Liver (tissue), 9 donors: ENCODE results near the gene HRH3. TPM values are rescaled to one million over a fixed set of nuclear protein-coding genes. Genes with fewer than 3 reads are reported as not detected.

Source experiments
- DNase-seq: peaks from one replicate; pipeline ENCODE4 v3.0.0-alpha.2; 2017; ENCODE audit warnings: low spot score
- H3K27ac ChIP-seq, 2 donors: one replicate each; pipeline ENCODE4 v1.7.0; 2013; ENCODE audit warnings: inconsistent platforms in 2 of 2, low read length in 2 of 2, control low read depth in 1 of 2, low read depth in 1 of 2, mild to moderate bottlenecking in 1 of 2
- H3K27me3 ChIP-seq, 4 donors: one replicate each; pipeline versions ENCODE4 v1.6.1 to v1.7.0; 2013; ENCODE audit warnings: low read length in 3 of 4, inconsistent platforms in 1 of 4, mild to moderate bottlenecking in 1 of 4, moderate library complexity in 1 of 4; ENCODE audit not compliant: control insufficient read depth in 4 of 4, insufficient read depth in 4 of 4
- H3K36me3 ChIP-seq, 4 donors: one replicate each; pipeline versions ENCODE4 v1.6.1 to v1.7.0; 2013; ENCODE audit warnings: low read length in 3 of 4, mild to moderate bottlenecking in 3 of 4, low read depth in 1 of 4, moderate library complexity in 1 of 4; ENCODE audit not compliant: control insufficient read depth in 4 of 4, insufficient read depth in 3 of 4
- H3K4me1 ChIP-seq, 4 donors: one replicate each; pipeline versions ENCODE4 v1.6.1 to v1.7.0; 2013; ENCODE audit warnings: low read length in 3 of 4, mild to moderate bottlenecking in 3 of 4, moderate library complexity in 1 of 4; ENCODE audit not compliant: control insufficient read depth in 4 of 4, insufficient read depth in 4 of 4
- H3K4me3 ChIP-seq, 3 donors: one replicate each; pipeline versions ENCODE4 v1.6.1 to v1.7.0; 2013; ENCODE audit warnings: low read length in 3 of 3, control low read depth in 1 of 3, low read depth in 1 of 3, mild to moderate bottlenecking in 1 of 3
- H3K9ac ChIP-seq, 2 donors: one replicate each; pipeline ENCODE4 v1.7.0; 2013; ENCODE audit warnings: low read length in 2 of 2, mild to moderate bottlenecking in 2 of 2, moderate library complexity in 2 of 2, control low read depth in 1 of 2, low read depth in 1 of 2
- H3K9me3 ChIP-seq, 4 donors: one replicate each; pipeline versions ENCODE4 v1.6.1 to v1.7.0; 2013; ENCODE audit warnings: low read length in 3 of 4; ENCODE audit not compliant: control insufficient read depth in 4 of 4
- EGR1 ChIP-seq, 2 donors: IDR thresholded peaks; 2 replicates each; pipeline ENCODE4 v1.6.1; 2016 to 2018; ENCODE audit warnings: antibody characterized with exemption in 2 of 2, low read depth in 2 of 2
- FOXA1 ChIP-seq: IDR thresholded peaks from 2 replicates; pipeline ENCODE4 v1.6.1; 2016; ENCODE audit warnings: antibody characterized with exemption
- HNF4A ChIP-seq, 2 donors: conservative IDR thresholded peaks; 2 replicates each; pipeline ENCODE4 v1.6.1; 2016; ENCODE audit warnings: antibody characterized with exemption in 2 of 2, mild to moderate bottlenecking in 2 of 2
- JUND ChIP-seq, 2 donors: IDR thresholded peaks; 2 replicates each; pipeline ENCODE4 v1.6.1; 2016; ENCODE audit warnings: antibody characterized with exemption in 2 of 2
- MAX ChIP-seq: IDR thresholded peaks from 2 replicates; pipeline ENCODE4 v1.6.1; 2016; ENCODE audit warnings: antibody characterized with exemption
- NR2F2 ChIP-seq: IDR thresholded peaks from 2 replicates; pipeline ENCODE4 v1.6.1; 2016; ENCODE audit warnings: antibody characterized with exemption
- RAD21 ChIP-seq, 2 donors: IDR thresholded peaks; 2 replicates each; pipeline ENCODE4 v1.6.1; 2016; ENCODE audit warnings: antibody characterized with exemption in 2 of 2, mild to moderate bottlenecking in 2 of 2
- REST ChIP-seq: IDR thresholded peaks from 2 replicates; pipeline ENCODE4 v1.6.1; 2016; ENCODE audit warnings: antibody characterized with exemption, mild to moderate bottlenecking
- RXRA ChIP-seq, 2 donors: IDR thresholded peaks; 2 replicates each; pipeline ENCODE4 v1.6.1; 2017 to 2018; ENCODE audit warnings: antibody characterized with exemption in 2 of 2, mild to moderate bottlenecking in 1 of 2
- SP1 ChIP-seq: IDR thresholded peaks from 2 replicates; pipeline ENCODE4 v1.6.1; 2018; ENCODE audit warnings: antibody characterized with exemption, mild to moderate bottlenecking
- YY1 ChIP-seq: IDR thresholded peaks from 2 replicates; pipeline ENCODE4 v1.6.1; 2016; ENCODE audit warnings: antibody characterized with exemption, mild to moderate bottlenecking
- ZBTB33 ChIP-seq: IDR thresholded peaks from 2 replicates; pipeline ENCODE4 v1.6.1; 2016; ENCODE audit warnings: antibody characterized with exemption
- WGBS: extraction: QIAGEN DNeasy Blood & Tissue Kit; methylation state at CpG from one replicate; pipeline ENCODE4 v1.1.7; 2013; 5-methylcytosine and 5-hydroxymethylcytosine counted together
- polyA plus RNA-seq, 2 donors: library from polyadenylated mRNA; stranded (reverse) in 1 of 2; unstranded in 1 of 2; fragments of 200-250 nt in 1 of 2; fragments of >200 nt in 1 of 2; fragmentation: Nextera tagmentation in 1 of 2; extraction: Ambion mirVana in 1 of 2; gene quantifications; one replicate each; pipeline versions ENCODE4 v1.2.1 to v1.2.3, GENCODE V29; 2013 to 2015
- total RNA-seq, 2 donors: library from RNA; depleted of rRNA; stranded (reverse); fragments of >200 nt; gene quantifications; one replicate each; pipeline ENCODE4 v1.2.3, GENCODE V29; 2014
- donor health status: healthy.
- donor health status: healthy.
- donor health status: healthy.
- donor health status: healthy.
- donor health status: healthy.

HRH3 gene
- total and polyA plus RNA-seq, 4 donors: not detected

- Histone ChIP-seq H3K27me3 (peaks cover 5 to 11% (median 9%) of the 10 kb centered on the region in 4 donors), H3K27ac (no peak overlapping the region), H3K4me1 (peaks cover 4 to 20% (median 13%) of the 10 kb centered on the region in 4 donors), H3K9ac (no peak overlapping the region), H3K4me3 (no peak overlapping the region), H3K36me3 (no peaks in the 10 kb centered on the region), H3K9me3 (no peaks in the 10 kb centered on the region)
- TF ChIP-seq ZBTB33 (no peak), JUND (IDR thresholded peaks at IDR 0.05) (no peak), SP1 (no peak), MAX (no peak)
- DNase-seq: no peak
- WGBS: 86% methylated on average over 18 of the region's 18 CpGs
Observed at GRCh38 chr20:62222266-62222850, 2.3 kb upstream of the HRH3 start.

- no peaks in the 10 kb centered on the region for H3K9me3 ChIP-seq
- H3K4me1 ChIP-seq: peaks cover 4 to 20% (median 13%) of the 10 kb centered on the region in 4 donors
- H3K4me3 ChIP-seq: peak overlapping the region in 1 of 3 donors; percentile 55
- peaks cover 5 to 11% (median 9%) of the 10 kb centered on the region in 4 donors for H3K27me3 ChIP-seq
- no peak for DNase-seq
- H3K36me3 ChIP-seq: no peaks in the 10 kb centered on the region
- H3K27ac ChIP-seq: no peak overlapping the region
- TF ChIP-seq NR2F2 (no peak), ZBTB33 (no peak), MAX (no peak), FOXA1 (no peak), REST (no peak), YY1 (no peak), EGR1 (IDR thresholded peaks at IDR 0.05; ENCODE audit: low read depth in 2 of 2) (no peak), HNF4A (conservative IDR thresholded peaks at IDR 0.05) (no peak), SP1 (no peak), RAD21 (IDR thresholded peaks at IDR 0.05) (no peak), RXRA (IDR thresholded peaks at IDR 0.05) (no peak)
- no peak overlapping the region for H3K9ac ChIP-seq
- 7% methylated on average over 46 of the region's 46 CpGs for WGBS
Observed at GRCh38 chr20:62220666-62221568, 839 bp upstream of the HRH3 start.
